Brain pericyte (primary cell): ENCODE measurements around the gene LRIG1.
A peak's percentile ranks its signal among the peaks of the same experiment; 100 is the strongest.

Experiments
- DNase-seq: peaks from one replicate; pipeline ENCODE4 v3.0.0-alpha.2; 2012; ENCODE audit warnings: low read depth, low spot score

LRIG1 gene

GRCh38 chr3:66354001-66354400 is 146.8 kb downstream of the LRIG1 start:
- DNase-seq, result no peak

GRCh38 chr3:66353530-66353929 is 147.3 kb downstream of the LRIG1 start:
- no peak for DNase-seq

- DNase-seq, result no peak
These were observed 147.8 kb downstream of the LRIG1 start for GRCh38 chr3:66353039-66353438.

GRCh38 chr3:66350601-66351000 is 150.2 kb downstream of the LRIG1 start:
- no peak for DNase-seq

GRCh38 chr3:66348704-66349103 is 152.1 kb downstream of the LRIG1 start:
- no peak for DNase-seq

- DNase-seq, result no peak
These were observed 155.8 kb downstream of the LRIG1 start for GRCh38 chr3:66344848-66345578.

GRCh38 chr3:66344391-66344811 is 156.4 kb downstream of the LRIG1 start:
- DNase-seq, result no peak

- no peak for DNase-seq
These were observed 158.0 kb downstream of the LRIG1 start for GRCh38 chr3:66342717-66343356.

- peak; percentile 29 for DNase-seq
These were observed 161.9 kb downstream of the LRIG1 start for GRCh38 chr3:66338927-66339326.

- no peak for DNase-seq
These were observed 164.5 kb downstream of the LRIG1 start for GRCh38 chr3:66336333-66336766.

- no peak for DNase-seq
These were observed 165.2 kb downstream of the LRIG1 start for GRCh38 chr3:66335671-66336070.
